ENCODE results near the gene MFF.

GRCh38 chr2:227395556-227395955 is 70.5 kb downstream of the MFF start:
- TF ChIP-seq CTCF (conservative IDR thresholded peaks at IDR 0.05 in 1 of 2, IDR thresholded peaks at IDR 0.05 in 1 of 2; ENCODE audit: low read depth in 1 of 2, low read length in 2 of 2) (no peak), EZH2 (IDR thresholded peaks at IDR 0.05; ENCODE audit: low read length, missing control alignments) (no peak)

Data from fibroblast of lung (primary cell).